ENCODE data around the gene UGT1A9.
A peak's percentile ranks its signal among the peaks of the same experiment; 100 is the strongest.

Gene UGT1A9

GRCh38 chr2:233816771-233817170 is 145.1 kb downstream of the UGT1A9 start:
- H3K4me1 Mint-ChIP-seq: peaks cover 4% of the 10 kb centered on the region
- DNase-seq (ENCODE audit: low spot score in 2 of 2): no peak
- no peak overlapping the region for H3K27ac Mint-ChIP-seq
- H3K9me3 Mint-ChIP-seq: no peaks in the 10 kb centered on the region
- no peak overlapping the region for H3K4me3 Mint-ChIP-seq
- ATAC-seq: no peak
- no peaks in the 10 kb centered on the region for H3K36me3 Mint-ChIP-seq

- DNase-seq (ENCODE audit: low spot score in 2 of 2) (no peak), ATAC-seq (no peak)
- Mint-ChIP-seq H3K27ac (no peak overlapping the region), H3K36me3 (no peaks in the 10 kb centered on the region), H3K9me3 (no peaks in the 10 kb centered on the region), H3K4me3 (no peak overlapping the region), H3K4me1 (peaks cover 4% of the 10 kb centered on the region)
These were observed 145.7 kb downstream of the UGT1A9 start for GRCh38 chr2:233817361-233817911.

GRCh38 chr2:233817995-233818638 is 146.4 kb downstream of the UGT1A9 start:
- Mint-ChIP-seq H3K27ac (no peak overlapping the region), H3K9me3 (no peaks in the 10 kb centered on the region), H3K4me3 (no peak overlapping the region), H3K4me1 (peaks cover 4% of the 10 kb centered on the region), H3K36me3 (no peaks in the 10 kb centered on the region)
- ATAC-seq (no peak), DNase-seq (ENCODE audit: low spot score in 2 of 2) (no peak)

GRCh38 chr2:233818639-233819621 is 147.2 kb downstream of the UGT1A9 start:
- Mint-ChIP-seq H3K4me3 (no peak overlapping the region), H3K27ac (no peak overlapping the region), H3K36me3 (no peaks in the 10 kb centered on the region), H3K4me1 (peaks cover 4% of the 10 kb centered on the region), H3K9me3 (no peaks in the 10 kb centered on the region)
- DNase-seq (ENCODE audit: low spot score in 2 of 2) (no peak), ATAC-seq (no peak)

- Mint-ChIP-seq H3K36me3 (no peaks in the 10 kb centered on the region), H3K27ac (no peak overlapping the region)
- DNase-seq (ENCODE audit: low spot score in 2 of 2): no peak
These were observed 148.4 kb downstream of the UGT1A9 start for GRCh38 chr2:233819884-233820773.

GRCh38 chr2:233820774-233821105 is 149.0 kb downstream of the UGT1A9 start:
- no peak for DNase-seq (ENCODE audit: low spot score in 2 of 2)

More at GRCh38 chr2:233819884-233820773, 148.4 kb downstream of the UGT1A9 start:
- Mint-ChIP-seq H3K4me1 (peaks cover 4% of the 10 kb centered on the region), H3K4me3 (no peak overlapping the region), H3K9me3 (no peaks in the 10 kb centered on the region)
- peak; percentile 17 for ATAC-seq

GRCh38 chr2:233821196-233821595 is 149.5 kb downstream of the UGT1A9 start:
- DNase-seq (ENCODE audit: low spot score in 2 of 2) (no peak), ATAC-seq (no peak)
- H3K36me3 Mint-ChIP-seq: no peaks in the 10 kb centered on the region

More at GRCh38 chr2:233820774-233821105, 149.0 kb downstream of the UGT1A9 start:
- H3K36me3 Mint-ChIP-seq: no peaks in the 10 kb centered on the region
- no peaks in the 10 kb centered on the region for H3K9me3 Mint-ChIP-seq
- H3K27ac Mint-ChIP-seq: no peak overlapping the region
- peaks cover 4% of the 10 kb centered on the region for H3K4me1 Mint-ChIP-seq
- ATAC-seq: no peak
- H3K4me3 Mint-ChIP-seq: no peak overlapping the region

GRCh38 chr2:233821709-233822100 is 150.0 kb downstream of the UGT1A9 start:
- Mint-ChIP-seq H3K9me3 (no peaks in the 10 kb centered on the region), H3K36me3 (no peaks in the 10 kb centered on the region), H3K4me1 (peaks cover 4% of the 10 kb centered on the region), H3K4me3 (no peak overlapping the region), H3K27ac (no peak overlapping the region)
- DNase-seq (ENCODE audit: low spot score in 2 of 2): no peak
- no peak for ATAC-seq

More at GRCh38 chr2:233821196-233821595, 149.5 kb downstream of the UGT1A9 start:
- Mint-ChIP-seq H3K4me1 (peaks cover 4% of the 10 kb centered on the region), H3K4me3 (no peak overlapping the region), H3K9me3 (no peaks in the 10 kb centered on the region), H3K27ac (no peak overlapping the region)

GRCh38 chr2:233822101-233822771 is 150.5 kb downstream of the UGT1A9 start:
- H3K4me1 Mint-ChIP-seq: peaks cover 4% of the 10 kb centered on the region
- no peak overlapping the region for H3K27ac Mint-ChIP-seq
- no peak overlapping the region for H3K4me3 Mint-ChIP-seq
- no peaks in the 10 kb centered on the region for H3K9me3 Mint-ChIP-seq
- DNase-seq (ENCODE audit: low spot score in 2 of 2): no peak
- H3K36me3 Mint-ChIP-seq: no peaks in the 10 kb centered on the region
- no peak for ATAC-seq
